Coronary artery (tissue), 2 donors: ENCODE data around the gene ABHD12.

Experiments used
- DNase-seq: peaks from one replicate; pipeline ENCODE4 v3.0.0-alpha.2; 2017; ENCODE audit warnings: low spot score
- H3K27ac ChIP-seq, 2 donors: fragments of 200-600 bp; sonication (generic); one replicate each; pipeline ENCODE4 v1.5.1; 2016 to 2019
- H3K4me3 ChIP-seq: fragments of 200-600 bp; sonication (generic); 2 replicates; pipeline ENCODE4 v1.5.1; 2016; ENCODE audit warnings: mild to moderate bottlenecking, moderate library complexity
- CTCF ChIP-seq: fragments of 200-600 bp; sonication (generic); IDR thresholded peaks from one replicate; pipeline ENCODE4 v1.5.1; 2019; ENCODE audit warnings: antibody characterized with exemption

Gene ABHD12

GRCh38 chr20:25277051-25277801, 113.4 kb downstream of the ABHD12 start:
- Histone ChIP-seq H3K4me3 (no peak overlapping the region), H3K27ac (no peak overlapping the region)
- TF ChIP-seq CTCF: no peak
- DNase-seq: no peak

GRCh38 chr20:25276533-25277050, 114.0 kb downstream of the ABHD12 start:
- TF ChIP-seq CTCF: no peak
- Histone ChIP-seq H3K4me3 (no peak overlapping the region), H3K27ac (no peak overlapping the region)
- DNase-seq: no peak

- Histone ChIP-seq H3K27ac (no peak overlapping the region), H3K4me3 (no peak overlapping the region)
- no peak for DNase-seq
- TF ChIP-seq CTCF: no peak
These were observed 114.7 kb downstream of the ABHD12 start for GRCh38 chr20:25275813-25276532.

GRCh38 chr20:25274891-25275812, 115.5 kb downstream of the ABHD12 start:
- no peak for TF ChIP-seq CTCF
- Histone ChIP-seq H3K27ac (no peak overlapping the region), H3K4me3 (no peak overlapping the region)
- DNase-seq: no peak

GRCh38 chr20:25274481-25274880, 116.2 kb downstream of the ABHD12 start:
- Histone ChIP-seq H3K4me3 (no peak overlapping the region), H3K27ac (no peak overlapping the region)
- no peak for DNase-seq
- no peak for TF ChIP-seq CTCF

- Histone ChIP-seq H3K27ac (no peak overlapping the region), H3K4me3 (no peak overlapping the region)
- no peak for DNase-seq
- no peak for TF ChIP-seq CTCF
These were observed 116.9 kb downstream of the ABHD12 start for GRCh38 chr20:25273541-25274358.
